Measurements from ENCODE around the gene DPP4. TPM values are rescaled to one million over a fixed set of nuclear protein-coding genes. Genes with fewer than 3 reads are reported as not detected.
"Not testable (repeated sequence)": the region's sequence is repeated elsewhere in the genome, so short reads cannot be mapped to it uniquely, and the experiment has no call there.

Gene DPP4
- total and polyA plus RNA-seq, 2 donors (not counting 3 experiments of a cell fraction or from before 2014, with no cell fraction given): 0.84 to 6.2 TPM

DNA sequence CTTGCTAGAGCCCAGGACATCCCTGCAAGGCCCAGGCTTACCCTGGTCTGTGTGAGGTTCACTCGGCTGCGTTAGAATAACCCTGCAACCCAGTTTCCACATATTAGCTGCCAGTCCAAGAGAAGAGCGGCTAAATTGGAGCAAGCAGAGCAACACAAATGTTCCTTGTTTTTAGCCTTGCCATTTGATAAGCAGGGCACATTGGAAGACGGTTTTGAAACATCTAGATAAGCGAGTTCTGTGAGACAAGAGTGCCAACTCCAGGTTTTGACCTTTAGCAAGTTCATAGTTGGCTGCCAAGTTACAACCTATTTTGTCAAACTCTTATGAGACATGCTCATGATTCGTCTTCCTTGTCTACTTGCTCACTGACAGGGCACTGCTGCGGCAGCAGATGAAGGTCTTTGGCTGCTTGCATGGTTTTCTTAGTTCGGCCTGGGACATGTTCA is 23.5 kb downstream of the DPP4 start:
- no peak overlapping the region for H3K9ac ChIP-seq (replicated peaks; ENCODE audit: extremely low read depth, insufficient read depth, low read length)
- DNase-seq (ENCODE audit: low read depth, low spot score) (no peak), FAIRE-seq (no peak)
- no peak overlapping the region for H3K27ac ChIP-seq (ENCODE audit: insufficient read depth, low read depth, low read length)
- no peaks in the 10 kb centered on the region for H3K79me2 ChIP-seq (ENCODE audit: control insufficient read depth, insufficient read depth, low read length)
- no peaks in the 10 kb centered on the region for H3K27me3 ChIP-seq (ENCODE audit: control insufficient read depth in 2 of 2, insufficient read depth in 2 of 2, low read length in 2 of 2)
- H3K36me3 ChIP-seq (ENCODE audit: control insufficient read depth in 2 of 2, extremely low read depth in 1 of 2, insufficient read depth in 2 of 2, low read length in 2 of 2): no peaks in the 10 kb centered on the region
- no peaks in the 10 kb centered on the region for H3K9me1 ChIP-seq (replicated peaks; ENCODE audit: control insufficient read depth, extremely low read depth, insufficient read depth, low read length)
- H3K9me3 ChIP-seq (replicated peaks; ENCODE audit: control insufficient read depth, insufficient read depth, low read length): no peaks in the 10 kb centered on the region
- no peaks in the 10 kb centered on the region for H4K20me1 ChIP-seq (replicated peaks; ENCODE audit: control insufficient read depth, extremely low read depth, insufficient read depth, low read length)
- dilution Hi-C loops (cut with MboI; ENCODE audit: extremely low pct_ligation_motif_present, low sequenced_read_pairs) (no loop called here), intact Hi-C loops (cut with micrococcal nuclease) (loop anchor here (5.0 kb wide), 1 partner anchor 337 kb away; no protein-coding TSS in a partner anchor)
- POLR2A ChIA-PET: no interaction called here
- H3K4me2 ChIP-seq (ENCODE audit: insufficient read depth, low read length): no peak overlapping the region
- no peak for TF ChIP-seq MYC (IDR thresholded peaks at IDR 0.05; ENCODE audit: low read depth, low read length)
- TF ChIP-seq GATA2 (IDR thresholded peaks at IDR 0.05; ENCODE audit: insufficient read depth, insufficient read length, low read depth, low read length): no peak
- TF ChIP-seq JUN (IDR thresholded peaks at IDR 0.05; ENCODE audit: borderline replicate concordance, insufficient read depth, insufficient read length, low read depth): no peak
- TF ChIP-seq, protein P1, sequence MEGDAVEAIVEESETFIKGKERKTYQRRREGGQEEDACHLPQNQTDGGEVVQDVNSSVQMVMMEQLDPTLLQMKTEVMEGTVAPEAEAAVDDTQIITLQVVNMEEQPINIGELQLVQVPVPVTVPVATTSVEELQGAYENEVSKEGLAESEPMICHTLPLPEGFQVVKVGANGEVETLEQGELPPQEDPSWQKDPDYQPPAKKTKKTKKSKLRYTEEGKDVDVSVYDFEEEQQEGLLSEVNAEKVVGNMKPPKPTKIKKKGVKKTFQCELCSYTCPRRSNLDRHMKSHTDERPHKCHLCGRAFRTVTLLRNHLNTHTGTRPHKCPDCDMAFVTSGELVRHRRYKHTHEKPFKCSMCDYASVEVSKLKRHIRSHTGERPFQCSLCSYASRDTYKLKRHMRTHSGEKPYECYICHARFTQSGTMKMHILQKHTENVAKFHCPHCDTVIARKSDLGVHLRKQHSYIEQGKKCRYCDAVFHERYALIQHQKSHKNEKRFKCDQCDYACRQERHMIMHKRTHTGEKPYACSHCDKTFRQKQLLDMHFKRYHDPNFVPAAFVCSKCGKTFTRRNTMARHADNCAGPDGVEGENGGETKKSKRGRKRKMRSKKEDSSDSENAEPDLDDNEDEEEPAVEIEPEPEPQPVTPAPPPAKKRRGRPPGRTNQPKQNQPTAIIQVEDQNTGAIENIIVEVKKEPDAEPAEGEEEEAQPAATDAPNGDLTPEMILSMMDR (IDR thresholded peaks at IDR 0.05; ENCODE audit: extremely low read depth in 1 of 2, insufficient read depth in 1 of 2, low read depth in 1 of 2, low read length in 2 of 2): no peak
- H2AFZ ChIP-seq (ENCODE audit: low read depth, low read length): no peak overlapping the region
- no TSS peak for BruUV-seq (replicated peaks)
- H3K4me3 ChIP-seq (replicated peaks in 1 of 3; ENCODE audit: insufficient read depth in 1 of 3, low read depth in 1 of 3, low read length in 3 of 3): no peak overlapping the region
- no peaks in the 10 kb centered on the region for H3K4me1 ChIP-seq (ENCODE audit: control insufficient read depth, extremely low read depth, insufficient read depth, low read length)
- CTCF ChIA-PET: no interaction called here

DNA sequence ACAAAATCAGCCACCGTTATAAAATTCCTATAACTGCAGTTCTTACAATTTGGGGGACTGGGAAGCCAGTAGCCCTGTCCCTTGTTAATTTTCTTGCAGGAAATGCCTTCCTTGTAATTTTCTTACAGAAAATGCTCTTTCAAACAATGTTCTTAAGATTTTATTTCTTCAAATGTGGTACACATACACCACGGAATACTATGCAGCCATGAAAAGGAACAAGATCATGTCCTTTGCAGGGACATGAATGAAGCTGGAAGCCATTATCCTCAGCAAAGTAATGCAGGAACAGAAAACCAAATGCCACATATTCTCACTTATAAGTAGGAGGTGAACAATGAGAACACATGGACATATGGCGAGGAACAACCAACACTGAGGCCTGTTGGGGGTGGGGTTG is 24.9 kb downstream of the DPP4 start:
- H4K20me1 ChIP-seq (replicated peaks; ENCODE audit: control insufficient read depth, extremely low read depth, insufficient read depth, low read length); H3K79me2 ChIP-seq (ENCODE audit: control insufficient read depth, insufficient read depth, low read length); BruUV-seq (replicated peaks); H2AFZ ChIP-seq (ENCODE audit: low read depth, low read length); H3K4me1 ChIP-seq (ENCODE audit: control insufficient read depth, extremely low read depth, insufficient read depth, low read length); H3K9ac ChIP-seq (replicated peaks; ENCODE audit: extremely low read depth, insufficient read depth, low read length); FAIRE-seq; intact Hi-C loops (cut with micrococcal nuclease); dilution Hi-C loops (cut with MboI; ENCODE audit: extremely low pct_ligation_motif_present, low sequenced_read_pairs); CTCF ChIA-PET; H3K9me1 ChIP-seq (replicated peaks; ENCODE audit: control insufficient read depth, extremely low read depth, insufficient read depth, low read length); DNase-seq (ENCODE audit: low read depth, low spot score); H3K4me3 ChIP-seq (replicated peaks in 1 of 3; ENCODE audit: insufficient read depth in 1 of 3, low read depth in 1 of 3, low read length in 3 of 3); H3K4me2 ChIP-seq (ENCODE audit: insufficient read depth, low read length); H3K27me3 ChIP-seq (ENCODE audit: control insufficient read depth in 2 of 2, insufficient read depth in 2 of 2, low read length in 2 of 2); H3K27ac ChIP-seq (ENCODE audit: insufficient read depth, low read depth, low read length); H3K9me3 ChIP-seq (replicated peaks; ENCODE audit: control insufficient read depth, insufficient read depth, low read length); H3K36me3 ChIP-seq (ENCODE audit: control insufficient read depth in 2 of 2, extremely low read depth in 1 of 2, insufficient read depth in 2 of 2, low read length in 2 of 2): not testable (repeated sequence)
- POLR2A ChIA-PET: interaction anchor here (0.6 kb wide), 1 partner anchor 655 kb away, joined by 8 read pairs; no protein-coding TSS in a partner anchor
